ENCODE data around the gene RAD51AP2. TPM values are rescaled to one million over a fixed set of nuclear protein-coding genes. Genes with fewer than 3 reads are reported as not detected.

RAD51AP2 gene
- total and polyA plus RNA-seq, 2 donors from 2014 or later: not detected

- DNase-seq (no peak), FAIRE-seq (no peak)
- TF ChIP-seq, protein P1, sequence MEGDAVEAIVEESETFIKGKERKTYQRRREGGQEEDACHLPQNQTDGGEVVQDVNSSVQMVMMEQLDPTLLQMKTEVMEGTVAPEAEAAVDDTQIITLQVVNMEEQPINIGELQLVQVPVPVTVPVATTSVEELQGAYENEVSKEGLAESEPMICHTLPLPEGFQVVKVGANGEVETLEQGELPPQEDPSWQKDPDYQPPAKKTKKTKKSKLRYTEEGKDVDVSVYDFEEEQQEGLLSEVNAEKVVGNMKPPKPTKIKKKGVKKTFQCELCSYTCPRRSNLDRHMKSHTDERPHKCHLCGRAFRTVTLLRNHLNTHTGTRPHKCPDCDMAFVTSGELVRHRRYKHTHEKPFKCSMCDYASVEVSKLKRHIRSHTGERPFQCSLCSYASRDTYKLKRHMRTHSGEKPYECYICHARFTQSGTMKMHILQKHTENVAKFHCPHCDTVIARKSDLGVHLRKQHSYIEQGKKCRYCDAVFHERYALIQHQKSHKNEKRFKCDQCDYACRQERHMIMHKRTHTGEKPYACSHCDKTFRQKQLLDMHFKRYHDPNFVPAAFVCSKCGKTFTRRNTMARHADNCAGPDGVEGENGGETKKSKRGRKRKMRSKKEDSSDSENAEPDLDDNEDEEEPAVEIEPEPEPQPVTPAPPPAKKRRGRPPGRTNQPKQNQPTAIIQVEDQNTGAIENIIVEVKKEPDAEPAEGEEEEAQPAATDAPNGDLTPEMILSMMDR (IDR thresholded peaks at IDR 0.05; ENCODE audit: borderline replicate concordance, extremely low read depth, insufficient read depth): no peak
- H3K9me3 ChIP-seq (ENCODE audit: control insufficient read depth in 2 of 3, insufficient read depth in 1 of 3, low read length in 3 of 3): no peaks in the 10 kb centered on the region
- H3K27ac ChIP-seq (ENCODE audit: low read depth in 2 of 2, low read length in 2 of 2): no peak overlapping the region
- no peak overlapping the region for H3K4me3 ChIP-seq (ENCODE audit: low read length in 3 of 3)
- H3K36me3 ChIP-seq (ENCODE audit: control insufficient read depth in 2 of 3, insufficient read depth in 3 of 3, low read length in 3 of 3): no peaks in the 10 kb centered on the region
- peaks cover 6% of the 10 kb centered on the region for H3K27me3 ChIP-seq (ENCODE audit: control insufficient read depth, insufficient read depth, low read length)
- intact Hi-C loops (cut with DNase I): no loop called here
- no peaks in the 10 kb centered on the region for H3K4me1 ChIP-seq (ENCODE audit: control insufficient read depth in 2 of 3, insufficient read depth in 2 of 3, low read depth in 1 of 3, low read length in 3 of 3)
- H3K9ac ChIP-seq (ENCODE audit: low read length in 3 of 3): no peak overlapping the region
Measured at GRCh38 chr2:17533546-17533945, 15.3 kb upstream of the RAD51AP2 start.

DNA sequence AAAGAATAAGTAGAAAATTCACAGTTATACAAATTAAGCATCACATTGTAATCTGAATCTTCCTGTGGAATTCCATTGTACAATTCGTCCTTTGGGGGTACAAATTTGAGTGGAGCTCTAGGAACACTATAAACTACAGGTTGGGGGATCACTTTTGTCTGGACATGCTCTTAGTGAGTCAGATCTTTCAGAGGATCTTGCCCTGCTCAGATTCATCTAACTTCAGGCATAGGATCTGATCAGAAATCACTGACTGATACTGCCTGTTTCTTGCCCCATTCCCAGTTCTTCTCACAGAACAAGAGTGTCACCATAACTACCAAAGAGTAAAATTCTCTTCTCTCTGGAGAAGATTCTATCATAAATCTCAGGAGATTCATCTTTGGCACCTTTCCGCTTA lies 11.5 kb upstream of the RAD51AP2 start:
- FAIRE-seq (no peak), DNase-seq (no peak)
- Histone ChIP-seq H3K9me3 (ENCODE audit: control insufficient read depth in 2 of 3, insufficient read depth in 1 of 3, low read length in 3 of 3) (no peaks in the 10 kb centered on the region), H3K27ac (ENCODE audit: low read depth in 2 of 2, low read length in 2 of 2) (no peak overlapping the region), H3K27me3 (ENCODE audit: control insufficient read depth, insufficient read depth, low read length) (no peaks in the 10 kb centered on the region), H3K4me1 (ENCODE audit: control insufficient read depth in 2 of 3, insufficient read depth in 2 of 3, low read depth in 1 of 3, low read length in 3 of 3) (no peaks in the 10 kb centered on the region), H3K36me3 (ENCODE audit: control insufficient read depth in 2 of 3, insufficient read depth in 3 of 3, low read length in 3 of 3) (no peaks in the 10 kb centered on the region), H3K9ac (ENCODE audit: low read length in 3 of 3) (no peak overlapping the region), H3K4me3 (ENCODE audit: low read length in 3 of 3) (no peak overlapping the region)
- TF ChIP-seq, protein P1 (IDR thresholded peaks at IDR 0.05; ENCODE audit: borderline replicate concordance, extremely low read depth, insufficient read depth): no peak
- intact Hi-C loops (cut with DNase I): no loop called here

DNA sequence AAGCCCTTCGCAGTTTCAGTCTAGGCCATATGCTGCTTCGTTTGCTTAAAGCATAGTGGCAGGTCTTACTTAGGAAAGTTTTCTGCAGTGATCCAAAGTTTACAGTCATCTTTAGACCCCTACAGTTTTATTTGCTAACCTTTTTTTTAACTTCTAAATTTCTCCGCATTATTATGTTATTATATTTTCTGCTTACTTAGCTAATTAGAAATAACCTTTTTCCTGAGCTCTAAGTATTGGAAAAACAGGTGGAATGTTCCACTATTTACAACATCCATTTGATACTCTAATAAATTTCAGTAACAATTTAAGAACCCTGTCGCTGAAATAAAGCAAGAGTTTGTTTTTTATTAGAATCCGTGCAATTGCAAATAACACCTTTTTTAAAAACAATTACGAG lies 4.1 kb upstream of the RAD51AP2 start:
- Histone ChIP-seq H3K4me3 (ENCODE audit: low read length in 3 of 3) (no peak overlapping the region), H3K36me3 (ENCODE audit: control insufficient read depth in 2 of 3, insufficient read depth in 3 of 3, low read length in 3 of 3) (no peaks in the 10 kb centered on the region), H3K27me3 (ENCODE audit: control insufficient read depth, insufficient read depth, low read length) (no peaks in the 10 kb centered on the region), H3K4me1 (ENCODE audit: control insufficient read depth in 2 of 3, insufficient read depth in 2 of 3, low read depth in 1 of 3, low read length in 3 of 3) (peaks cover 0 to 4% (median 0%) of the 10 kb centered on the region in 3 donors), H3K27ac (ENCODE audit: low read depth in 2 of 2, low read length in 2 of 2) (no peak overlapping the region), H3K9ac (ENCODE audit: low read length in 3 of 3) (no peak overlapping the region), H3K9me3 (ENCODE audit: control insufficient read depth in 2 of 3, insufficient read depth in 1 of 3, low read length in 3 of 3) (no peaks in the 10 kb centered on the region)
- no peak for DNase-seq
- intact Hi-C loops (cut with DNase I): no loop called here
- FAIRE-seq: no peak
- TF ChIP-seq, protein P1 (IDR thresholded peaks at IDR 0.05; ENCODE audit: borderline replicate concordance, extremely low read depth, insufficient read depth): no peak

GRCh38 chr2:17521621-17522020 lies 3.4 kb upstream of the RAD51AP2 start:
- H3K4me3 ChIP-seq (ENCODE audit: low read length in 3 of 3): no peak overlapping the region
- FAIRE-seq (no peak), DNase-seq (no peak)
- TF ChIP-seq, protein P1 (IDR thresholded peaks at IDR 0.05; ENCODE audit: borderline replicate concordance, extremely low read depth, insufficient read depth): no peak
- no peak overlapping the region for H3K27ac ChIP-seq (ENCODE audit: low read depth in 2 of 2, low read length in 2 of 2)
- H3K36me3 ChIP-seq (ENCODE audit: control insufficient read depth in 2 of 3, insufficient read depth in 3 of 3, low read length in 3 of 3): no peaks in the 10 kb centered on the region
- H3K4me1 ChIP-seq (ENCODE audit: control insufficient read depth in 2 of 3, insufficient read depth in 2 of 3, low read depth in 1 of 3, low read length in 3 of 3): peaks cover 0 to 4% (median 0%) of the 10 kb centered on the region in 3 donors
- H3K9ac ChIP-seq (ENCODE audit: low read length in 3 of 3): no peak overlapping the region
- intact Hi-C loops (cut with DNase I): no loop called here
- H3K9me3 ChIP-seq (ENCODE audit: control insufficient read depth in 2 of 3, insufficient read depth in 1 of 3, low read length in 3 of 3): no peaks in the 10 kb centered on the region
- no peaks in the 10 kb centered on the region for H3K27me3 ChIP-seq (ENCODE audit: control insufficient read depth, insufficient read depth, low read length)

Measured in kidney (tissue), 14 donors.